Islet of Langerhans (tissue), 1 donor: Measurements from ENCODE around the gene SEC24B.
"Not testable (repeated sequence)": the region's sequence is repeated elsewhere in the genome, so short reads cannot be mapped to it uniquely, and the experiment has no call there.

Experiments used
- FAIRE-seq: peaks from one replicate; lab custom pipeline; 2011; peaks lifted over from hg19 to GRCh38; lab: Jason Lieb, UNC

The SEC24B gene

DNA sequence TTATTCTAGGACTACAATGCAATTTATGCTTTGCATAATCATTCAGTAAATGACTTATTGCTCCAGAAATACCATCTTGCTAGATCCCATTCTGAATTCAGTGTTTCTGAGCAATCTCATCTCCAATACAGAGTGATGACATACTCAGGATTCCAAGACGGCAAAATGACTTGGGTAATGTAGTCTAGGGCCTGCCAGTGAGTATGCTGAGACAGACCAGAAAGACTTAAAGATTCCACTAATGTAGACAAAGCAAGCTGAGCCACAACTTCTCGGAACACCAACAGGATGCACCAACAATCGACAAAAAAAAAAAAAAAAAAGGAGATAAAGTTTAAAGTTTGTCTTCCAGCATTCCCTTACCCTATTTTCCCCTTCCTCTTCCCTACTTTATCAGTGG, 919 bp upstream of the SEC24B start:
- FAIRE-seq, result peak; percentile 51

DNA sequence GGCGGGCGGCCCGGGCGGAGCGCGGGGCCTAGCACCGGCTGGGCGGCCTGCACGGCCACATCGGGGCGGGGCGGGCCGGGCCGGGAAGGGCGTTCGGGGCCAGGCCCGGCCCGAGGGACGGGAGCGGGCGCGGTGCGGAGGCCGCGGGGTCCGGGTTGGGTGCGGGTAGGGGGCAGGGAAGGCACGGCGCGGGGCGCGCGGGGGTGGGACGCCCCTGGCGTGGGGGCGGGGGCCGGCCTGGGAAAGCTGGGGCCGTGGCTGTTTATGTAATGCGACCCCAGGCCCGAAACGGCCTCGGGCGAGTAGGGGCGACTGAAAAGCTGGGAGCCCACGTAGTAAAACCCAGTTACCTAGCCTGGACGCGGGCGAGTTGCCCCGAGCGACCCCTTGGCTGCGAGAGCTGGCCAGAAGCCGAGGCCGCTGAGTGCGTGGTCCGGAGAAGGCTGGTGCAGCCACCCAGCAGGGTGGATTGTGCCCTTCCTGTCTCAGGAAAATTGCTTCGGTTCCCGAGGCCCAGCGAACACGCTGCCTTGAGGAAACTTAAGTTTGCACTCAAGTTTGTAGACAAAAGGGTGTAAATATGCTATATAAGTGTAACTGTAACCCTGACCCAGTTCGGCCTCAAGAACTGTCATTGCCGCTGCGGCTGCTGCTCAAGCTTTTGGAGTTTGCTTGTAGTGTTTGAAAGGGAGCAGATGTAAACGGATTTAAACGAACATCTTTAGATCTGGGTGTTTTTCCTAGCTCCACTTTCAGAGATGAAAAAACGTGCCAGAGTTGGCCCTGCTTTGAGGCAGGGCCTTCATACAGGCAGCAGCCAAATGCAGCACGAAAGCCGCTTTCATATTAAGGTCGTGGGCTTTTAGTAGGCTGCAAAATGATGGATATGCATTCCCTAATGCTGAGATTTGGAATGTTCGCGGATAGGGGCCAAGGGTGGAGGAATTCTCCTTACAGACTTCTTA, 674 bp downstream of the SEC24B start:
- FAIRE-seq, result no peak

DNA sequence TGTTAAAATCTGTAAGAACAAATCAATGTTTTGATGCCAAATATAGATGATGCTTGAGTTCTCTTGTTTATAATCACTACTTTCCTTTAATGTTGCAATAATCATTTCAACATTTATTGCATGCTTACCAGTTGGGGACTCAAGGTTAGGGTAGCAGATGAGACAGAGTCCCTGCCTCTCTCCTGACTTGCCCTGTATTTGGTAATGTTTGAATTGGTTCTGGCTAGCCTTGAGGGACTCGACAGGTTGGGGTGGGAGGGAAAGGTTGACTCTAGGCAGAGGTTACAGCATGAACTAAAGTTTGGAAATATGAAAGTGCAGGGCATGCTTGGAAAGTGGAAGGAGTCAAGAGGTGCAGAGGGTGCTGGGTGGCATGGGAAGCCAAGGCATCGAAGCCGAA, 2.0 kb downstream of the SEC24B start:
- no peak for FAIRE-seq

DNA sequence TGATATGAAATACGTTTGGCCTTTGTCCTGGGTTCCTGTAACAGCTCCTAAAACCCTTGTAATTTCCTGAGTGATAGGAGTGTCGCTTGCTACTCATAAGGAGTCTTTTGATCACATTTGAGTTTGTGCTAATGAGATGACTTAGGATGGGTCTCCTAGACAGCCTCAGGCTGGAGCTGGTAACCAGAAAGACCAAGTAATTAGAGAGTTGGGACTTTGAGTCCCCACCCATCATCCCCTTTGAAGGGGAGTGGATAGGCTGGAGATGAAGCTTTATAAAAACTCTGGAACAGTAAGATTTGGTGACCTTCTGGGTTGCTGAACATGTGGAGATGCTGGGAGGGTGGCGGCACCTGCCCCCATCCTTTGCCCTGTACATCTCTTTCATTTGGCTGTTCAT, 2.9 kb downstream of the SEC24B start:
- no peak for FAIRE-seq

DNA sequence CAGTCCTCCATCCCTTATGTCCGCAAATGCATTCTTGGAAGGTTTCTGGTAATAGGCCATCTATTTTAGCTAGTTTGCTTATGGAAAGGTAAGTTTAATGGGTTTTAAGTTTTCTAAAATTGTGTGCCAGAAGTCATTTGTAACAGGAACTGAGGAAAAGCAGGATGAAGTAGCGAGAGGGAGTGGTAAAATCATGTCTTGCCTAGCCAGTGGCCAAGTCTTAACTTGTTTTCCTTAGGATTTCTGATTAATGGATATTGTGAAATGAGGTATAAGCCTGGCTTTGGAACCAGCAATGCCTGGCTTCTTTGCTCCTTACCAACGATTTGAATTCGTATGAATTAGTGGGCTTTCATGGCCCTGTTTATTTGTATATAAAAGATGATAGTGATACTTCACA, 7.3 kb downstream of the SEC24B start:
- no peak for FAIRE-seq

DNA sequence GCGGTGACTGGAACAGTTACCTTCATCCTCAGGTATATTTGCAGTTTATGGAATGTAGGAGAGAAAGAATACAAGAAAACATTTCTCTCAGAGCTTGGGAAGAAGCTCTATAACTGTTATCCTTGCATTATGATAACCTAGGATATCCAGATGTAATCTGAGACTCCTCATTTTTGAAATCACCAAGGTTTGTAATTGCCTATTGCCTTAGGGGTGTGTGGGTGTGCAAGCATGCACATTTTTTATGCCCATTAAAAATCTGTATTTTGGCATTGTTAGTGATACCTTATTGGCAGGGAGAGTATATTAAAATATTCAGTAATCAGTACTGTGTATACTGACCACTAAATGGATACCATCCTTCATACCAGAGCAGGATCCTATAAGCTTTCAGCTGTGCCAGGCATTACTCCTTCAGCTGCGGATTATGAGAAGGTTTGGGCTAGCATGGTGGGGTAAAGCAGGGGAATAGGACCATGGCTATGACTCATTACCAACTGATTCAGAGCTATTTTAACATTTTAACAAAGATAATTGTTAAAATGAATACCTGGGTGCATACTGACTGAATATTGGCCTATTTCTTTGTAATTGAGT, 8.3 kb downstream of the SEC24B start:
- FAIRE-seq, result no peak

DNA sequence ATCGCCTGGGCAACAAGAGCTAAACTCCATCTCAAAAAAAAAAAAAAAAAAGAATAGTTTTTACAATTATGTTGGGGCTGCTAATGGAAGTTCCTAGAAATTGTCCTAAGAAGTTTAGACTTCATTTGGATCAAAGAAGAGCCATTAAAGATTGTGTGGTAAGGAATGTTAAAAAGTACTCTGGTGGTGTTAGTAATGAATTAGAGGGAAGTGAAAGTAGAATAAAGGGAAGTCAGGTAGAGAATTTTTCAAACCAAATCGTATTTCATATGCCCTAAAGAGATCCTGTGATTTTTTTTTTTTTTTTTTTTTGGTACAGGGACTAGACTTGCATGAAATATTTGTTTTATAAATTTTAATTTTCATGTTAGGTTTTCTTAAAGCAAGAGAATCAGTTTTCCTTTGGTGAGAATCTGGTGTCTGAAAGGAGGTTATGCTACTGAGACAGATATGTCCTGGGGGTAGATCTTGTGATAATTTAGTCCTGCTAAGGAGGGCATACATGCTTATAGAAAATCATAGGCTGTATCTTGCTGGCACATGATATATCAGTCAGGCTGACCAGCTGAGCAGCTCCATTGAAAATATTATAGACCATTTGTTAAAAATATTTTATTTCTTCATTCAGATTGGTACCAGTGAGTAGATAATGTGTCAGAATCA, 10.7 kb downstream of the SEC24B start:
- FAIRE-seq, result no peak

DNA sequence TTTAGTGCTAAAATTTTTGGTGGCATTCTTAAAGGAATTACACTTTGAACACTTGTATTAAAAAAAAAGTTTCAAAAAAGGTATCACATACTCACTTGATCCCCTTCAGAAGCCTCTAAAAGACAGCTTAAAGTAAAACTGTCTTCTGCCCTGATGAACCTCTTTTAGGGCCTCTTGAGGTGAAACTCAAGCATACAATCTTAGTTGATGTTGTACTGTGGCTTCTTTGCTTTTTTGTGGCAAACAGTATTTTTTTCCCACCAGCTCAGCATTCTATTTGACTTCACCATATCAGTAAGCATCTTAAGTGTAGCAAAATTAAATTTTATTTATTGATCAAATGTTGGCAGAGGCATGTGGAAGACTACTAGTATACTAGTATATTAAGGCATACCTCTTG, 13.7 kb downstream of the SEC24B start:
- no peak for FAIRE-seq

DNA sequence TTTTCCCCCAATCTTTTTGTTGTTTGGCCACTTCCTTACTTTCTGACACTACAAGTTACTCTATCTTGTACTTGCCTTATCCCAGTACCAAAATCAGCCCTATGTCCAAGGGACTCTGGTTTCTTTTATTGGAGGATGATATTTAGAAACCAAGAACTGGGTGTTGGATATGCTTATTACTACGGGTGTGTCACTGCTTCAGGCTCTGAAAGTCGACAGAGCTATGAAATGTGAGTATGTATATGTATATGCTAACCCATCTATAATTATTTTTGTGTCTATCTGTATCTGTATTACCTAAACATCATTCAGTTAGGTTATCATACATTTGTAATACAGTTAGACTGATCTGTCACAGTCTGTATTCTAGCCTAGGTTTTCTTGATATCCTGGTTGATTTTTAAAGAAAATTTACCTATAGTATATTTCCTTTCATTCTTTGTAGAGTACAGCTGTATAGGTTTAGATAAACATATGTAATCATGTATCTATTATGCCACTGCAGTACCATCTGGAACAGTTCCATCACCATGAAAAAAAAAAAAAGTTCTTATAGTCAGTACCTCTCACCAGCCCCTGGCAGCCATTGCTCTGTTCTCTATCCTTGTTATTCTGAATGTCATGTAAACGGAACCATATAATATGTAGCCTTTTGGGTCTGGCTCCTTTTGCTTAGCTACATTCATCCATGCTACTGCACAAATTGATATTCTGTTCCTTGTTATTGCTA, 18.1 kb downstream of the SEC24B start:
- FAIRE-seq, result no peak

DNA sequence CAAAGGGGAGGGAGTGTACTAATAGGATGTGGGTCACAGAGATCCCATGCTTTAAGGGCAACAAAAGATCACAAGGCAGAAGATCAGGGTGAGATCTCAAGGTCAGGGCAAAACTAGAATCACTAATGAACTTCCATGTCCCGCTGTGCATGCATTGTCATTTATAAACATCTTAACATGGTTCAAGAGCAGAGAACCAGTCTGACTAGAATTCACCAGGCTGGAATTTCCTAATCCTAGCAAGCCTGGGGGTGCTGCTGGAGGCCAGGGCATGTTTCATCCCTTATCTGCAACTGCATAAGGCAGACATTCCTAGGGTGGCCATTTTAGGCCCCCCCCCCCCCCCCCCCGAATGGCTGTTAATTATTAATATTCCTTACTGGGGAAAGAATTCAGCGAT, 19.5 kb downstream of the SEC24B start:
- FAIRE-seq, result not testable (repeated sequence)

DNA sequence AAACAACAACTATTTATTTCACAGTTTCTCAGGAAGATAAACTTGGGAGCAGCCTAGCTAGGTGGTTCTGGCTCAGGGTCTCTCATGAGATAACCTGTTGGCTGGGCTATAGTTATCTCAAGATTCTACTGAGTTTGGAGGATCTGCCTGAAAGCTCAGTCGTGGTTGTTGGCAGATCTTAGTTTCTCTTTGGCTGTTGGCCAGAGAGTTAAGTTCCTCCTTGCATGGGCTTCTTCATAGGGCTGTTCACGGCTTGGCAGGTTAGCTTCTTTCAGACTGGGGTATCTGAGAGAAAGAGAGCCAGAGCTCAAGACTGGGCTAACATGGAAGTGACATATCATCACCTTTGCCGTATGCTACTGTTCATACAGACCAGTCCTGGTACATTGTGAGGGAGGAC, 28.7 kb downstream of the SEC24B start:
- FAIRE-seq, result no peak

DNA sequence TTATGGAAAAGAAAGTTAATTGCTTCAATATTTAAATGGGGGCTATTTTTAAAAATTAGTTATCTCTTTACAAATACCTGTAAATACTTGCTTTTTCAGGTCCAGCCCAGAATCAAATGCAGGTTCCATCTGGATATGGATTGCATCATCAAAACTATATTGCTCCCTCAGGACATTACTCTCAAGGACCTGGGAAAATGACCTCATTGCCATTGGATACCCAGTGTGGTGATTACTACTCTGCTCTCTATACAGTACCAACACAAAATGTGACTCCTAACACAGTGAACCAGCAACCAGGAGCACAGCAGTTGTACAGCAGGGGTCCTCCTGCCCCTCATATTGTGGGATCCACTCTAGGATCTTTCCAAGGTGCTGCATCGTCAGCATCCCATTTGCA, 29.2 kb downstream of the SEC24B start:
- FAIRE-seq, result no peak

DNA sequence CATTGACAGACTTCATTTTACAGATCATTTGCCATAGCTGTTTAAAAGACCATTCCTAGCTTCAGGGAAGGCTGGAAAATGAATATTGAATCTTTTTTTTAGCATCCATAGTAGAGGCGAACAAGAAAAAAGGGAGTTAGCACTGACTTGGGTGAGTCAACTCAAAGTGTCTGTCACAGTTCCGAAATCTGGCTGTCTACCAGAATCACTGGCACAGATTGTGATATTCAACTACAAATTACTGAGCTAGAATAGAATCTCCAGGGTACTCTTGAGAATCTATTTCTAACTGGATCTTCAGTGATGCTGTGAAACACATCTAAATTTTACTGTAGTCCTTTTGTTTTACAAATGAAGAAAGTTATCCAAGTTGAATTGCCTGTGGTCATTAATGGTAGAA, 31.5 kb downstream of the SEC24B start:
- no peak for FAIRE-seq

DNA sequence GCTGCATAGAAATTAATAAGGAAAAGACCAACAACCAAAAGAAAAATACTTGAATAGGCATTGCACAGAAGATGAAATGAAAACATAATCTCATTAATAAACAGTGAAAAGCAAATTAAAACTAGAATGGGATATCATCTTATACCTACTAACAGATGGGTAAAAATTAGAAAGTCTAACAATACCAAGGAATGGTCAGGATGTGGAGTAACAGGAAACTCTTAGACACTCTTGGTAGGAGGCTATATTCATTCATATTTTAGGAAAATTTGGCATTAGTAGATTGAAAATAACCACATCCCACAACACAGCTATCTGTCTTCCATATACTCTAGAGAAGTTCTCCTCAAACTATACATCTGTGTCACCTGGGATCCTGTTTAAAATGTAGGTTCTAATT, 36.3 kb downstream of the SEC24B start:
- no peak for FAIRE-seq

DNA sequence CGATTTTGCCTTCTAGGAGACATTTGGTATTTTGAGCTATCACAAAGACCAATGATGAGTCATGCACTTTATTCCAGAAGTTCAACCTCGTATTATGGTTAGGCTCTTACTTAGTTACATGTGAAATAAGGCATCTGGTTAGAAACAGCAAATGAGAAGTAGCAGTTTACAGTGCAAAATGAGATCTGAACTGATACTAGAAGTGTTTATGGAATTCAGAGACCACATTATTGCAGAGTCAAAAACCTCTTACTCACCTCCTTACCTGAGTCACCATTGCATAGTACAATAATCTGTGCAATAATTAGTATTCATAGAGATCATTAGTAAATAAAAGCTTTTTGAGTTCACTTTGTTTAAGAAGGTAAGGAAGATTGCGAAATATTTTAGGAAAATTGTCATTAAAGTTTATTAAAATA, 38.7 kb downstream of the SEC24B start:
- peak; percentile 97 for FAIRE-seq

DNA sequence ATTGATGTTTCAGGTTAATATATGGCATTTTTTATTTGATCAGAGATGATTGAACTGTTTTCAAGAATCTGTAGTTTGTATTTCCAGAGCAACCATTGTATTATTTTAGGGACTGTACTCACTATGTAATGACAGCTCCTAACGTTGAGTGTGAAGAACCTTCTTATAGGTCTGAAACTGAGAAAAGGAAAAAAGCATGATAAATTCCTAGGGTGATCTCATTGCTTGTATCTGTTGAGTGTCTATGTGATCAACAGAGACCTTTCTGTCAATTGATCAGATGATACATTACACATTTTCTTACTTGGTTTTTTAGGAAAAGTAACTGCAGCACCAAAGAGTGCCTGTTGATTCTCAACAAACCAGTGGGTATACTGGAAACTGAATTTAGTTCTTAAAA, 40.2 kb downstream of the SEC24B start:
- no peak for FAIRE-seq

DNA sequence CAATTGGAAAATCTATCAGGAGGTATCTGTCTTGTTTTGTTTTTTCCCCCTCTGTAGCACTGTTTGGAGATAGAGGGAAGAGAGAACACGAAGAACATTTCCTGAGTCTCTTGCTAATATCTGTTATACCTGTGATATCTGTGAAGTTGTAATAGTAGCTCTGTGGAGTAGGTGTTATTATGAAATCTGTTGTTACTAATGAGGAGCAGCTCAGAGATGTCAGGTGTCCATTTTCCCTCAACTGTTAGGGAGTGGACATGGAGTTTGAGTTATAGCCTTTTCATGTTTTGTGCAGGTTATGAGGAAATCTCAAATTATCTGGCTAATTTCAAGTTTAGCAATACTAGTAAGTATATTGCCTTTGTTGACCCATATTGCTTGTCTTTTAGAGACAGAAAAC, 52.4 kb downstream of the SEC24B start:
- no peak for FAIRE-seq

DNA sequence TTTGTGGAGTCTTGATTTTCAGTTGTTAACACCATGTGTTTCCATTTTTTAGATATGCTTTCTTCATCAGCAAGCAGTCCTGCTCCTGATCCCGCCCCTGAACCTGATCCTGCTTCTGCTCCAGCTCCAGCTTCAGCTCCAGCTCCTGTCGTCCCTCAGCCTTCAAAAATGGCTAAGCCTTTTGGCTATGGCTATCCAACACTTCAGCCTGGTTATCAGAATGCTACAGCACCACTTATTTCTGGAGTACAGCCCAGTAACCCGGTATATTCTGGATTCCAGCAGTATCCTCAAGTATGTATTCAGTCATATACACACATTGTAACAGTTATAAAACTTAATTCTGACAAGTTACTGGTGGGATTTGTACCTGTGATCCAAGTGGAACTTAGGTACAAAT, 60.9 kb downstream of the SEC24B start:
- no peak for FAIRE-seq

DNA sequence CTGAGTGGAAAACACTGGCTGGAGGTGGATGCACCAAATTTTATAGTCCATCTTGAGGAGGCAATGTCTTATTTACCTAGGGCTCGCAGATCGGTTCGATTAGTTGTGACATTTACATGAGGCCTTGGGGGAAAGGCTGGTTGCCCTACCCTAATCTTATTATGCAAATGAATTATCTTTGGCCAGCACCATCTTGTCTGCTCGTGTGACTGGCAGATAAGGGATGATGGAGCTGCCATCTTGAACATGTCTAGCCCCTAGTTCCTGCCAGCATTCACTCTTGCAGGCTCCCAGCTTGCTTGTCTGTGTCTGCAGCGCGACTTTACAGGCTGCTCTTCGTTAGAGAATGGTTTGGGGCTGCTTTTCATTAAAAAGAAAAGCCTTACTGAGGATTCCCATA, 61.9 kb downstream of the SEC24B start:
- FAIRE-seq, result no peak

DNA sequence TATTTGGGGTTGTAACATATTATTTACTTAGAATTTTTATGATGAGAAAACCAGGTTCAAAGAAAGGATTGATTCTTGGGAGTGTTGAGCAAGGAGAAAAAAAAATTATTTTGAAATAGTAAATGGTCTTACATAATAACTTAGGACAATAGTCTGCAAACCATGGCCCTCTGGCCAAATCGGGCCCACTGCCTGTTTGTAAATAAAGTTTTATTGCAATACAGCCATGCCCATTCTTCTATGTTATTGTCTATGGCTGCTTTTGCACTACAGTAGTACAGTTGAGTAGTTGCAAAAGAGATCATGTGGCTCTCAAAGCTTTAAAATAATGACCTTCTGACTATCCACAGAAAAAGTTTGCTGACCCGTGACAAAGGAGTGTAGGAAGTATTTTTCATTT, 63.3 kb downstream of the SEC24B start:
- FAIRE-seq, result no peak

DNA sequence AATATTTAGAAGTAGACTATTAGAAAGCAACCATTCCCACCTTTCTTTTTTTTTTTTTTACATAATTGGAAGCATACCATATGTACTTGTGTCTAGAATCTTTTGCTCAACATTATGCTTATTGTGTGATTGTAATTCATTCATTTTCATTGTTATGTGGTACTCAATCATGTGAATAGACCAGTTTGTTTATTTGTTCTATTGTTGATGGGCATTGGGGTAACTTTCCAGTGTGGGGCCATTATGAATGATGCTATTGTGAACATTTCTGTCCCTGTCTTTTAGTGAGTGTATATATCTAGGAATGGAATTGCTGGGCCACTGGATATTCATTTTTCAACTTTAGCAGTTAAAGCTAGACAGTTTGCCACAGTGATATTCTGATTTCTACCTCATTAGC, 63.9 kb downstream of the SEC24B start:
- no peak for FAIRE-seq

DNA sequence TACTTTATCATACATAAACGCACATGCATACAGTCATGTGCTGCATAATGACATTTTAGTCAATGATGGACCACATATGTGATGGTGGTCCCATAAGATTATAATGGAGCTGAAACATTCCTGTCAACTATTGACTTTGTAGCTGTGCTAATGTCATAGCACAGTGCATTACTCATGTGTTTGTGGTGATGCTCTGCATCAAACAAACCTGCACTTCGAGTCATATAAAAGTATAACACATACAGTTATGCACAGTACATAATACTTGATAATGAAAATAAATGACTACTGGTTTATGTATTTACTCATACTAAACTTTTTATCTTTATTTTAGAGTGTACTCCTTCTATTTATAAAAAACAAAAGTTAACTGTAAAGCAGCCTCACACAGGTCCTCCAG, 65.9 kb downstream of the SEC24B start:
- FAIRE-seq, result no peak

DNA sequence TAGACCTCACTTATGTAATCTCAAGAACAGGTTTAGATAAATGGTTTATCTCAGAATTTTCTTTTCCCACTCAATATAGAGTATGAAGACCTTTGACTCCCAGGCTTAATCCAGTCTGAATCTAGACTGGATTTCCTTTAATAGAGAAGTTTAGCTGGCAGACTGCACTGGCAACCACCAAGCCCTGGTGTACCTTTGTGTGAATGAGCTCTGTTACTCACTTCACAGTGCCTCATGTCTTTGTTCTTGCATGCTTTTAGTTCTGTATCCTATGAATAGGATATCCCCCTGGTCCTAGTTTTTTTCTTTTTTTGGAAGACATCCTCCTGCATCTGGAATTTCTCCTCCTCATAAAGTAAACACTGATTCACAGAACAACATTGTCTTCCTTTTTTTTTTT, 73.3 kb downstream of the SEC24B start:
- FAIRE-seq, result no peak
